OCI-LY1 (cell line): ENCODE measurements around the gene TRAK1.

Experiments used
- EZH2 ChIP-seq: fragments of 200-600 bp; sonication (generic), shearing (Covaris generic); IDR thresholded peaks from 2 replicates; pipeline ENCODE4 v1.8.0; 2017; ENCODE audit warnings: borderline replicate concordance, mixed run types, mild to moderate bottlenecking, antibody characterized with exemption, low read length, moderate library complexity, mixed read lengths
- TF ChIP-seq, protein P1 (sequence below): fragments of 200-600 bp; sonication (generic), shearing (Covaris generic); IDR thresholded peaks from 2 replicates; pipeline ENCODE4 v1.5.1; 2017; ENCODE audit warnings: mild to moderate bottlenecking, antibody characterized with exemption, low read length, moderate library complexity, mixed read lengths

- TF ChIP-seq, protein P1, sequence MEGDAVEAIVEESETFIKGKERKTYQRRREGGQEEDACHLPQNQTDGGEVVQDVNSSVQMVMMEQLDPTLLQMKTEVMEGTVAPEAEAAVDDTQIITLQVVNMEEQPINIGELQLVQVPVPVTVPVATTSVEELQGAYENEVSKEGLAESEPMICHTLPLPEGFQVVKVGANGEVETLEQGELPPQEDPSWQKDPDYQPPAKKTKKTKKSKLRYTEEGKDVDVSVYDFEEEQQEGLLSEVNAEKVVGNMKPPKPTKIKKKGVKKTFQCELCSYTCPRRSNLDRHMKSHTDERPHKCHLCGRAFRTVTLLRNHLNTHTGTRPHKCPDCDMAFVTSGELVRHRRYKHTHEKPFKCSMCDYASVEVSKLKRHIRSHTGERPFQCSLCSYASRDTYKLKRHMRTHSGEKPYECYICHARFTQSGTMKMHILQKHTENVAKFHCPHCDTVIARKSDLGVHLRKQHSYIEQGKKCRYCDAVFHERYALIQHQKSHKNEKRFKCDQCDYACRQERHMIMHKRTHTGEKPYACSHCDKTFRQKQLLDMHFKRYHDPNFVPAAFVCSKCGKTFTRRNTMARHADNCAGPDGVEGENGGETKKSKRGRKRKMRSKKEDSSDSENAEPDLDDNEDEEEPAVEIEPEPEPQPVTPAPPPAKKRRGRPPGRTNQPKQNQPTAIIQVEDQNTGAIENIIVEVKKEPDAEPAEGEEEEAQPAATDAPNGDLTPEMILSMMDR, result no peak
- TF ChIP-seq EZH2, result no peak
Observed at GRCh38 chr3:42052132-42052483, 39.0 kb upstream of the TRAK1 start.
